ENCODE measurements around the gene PIEZO2.

DNA sequence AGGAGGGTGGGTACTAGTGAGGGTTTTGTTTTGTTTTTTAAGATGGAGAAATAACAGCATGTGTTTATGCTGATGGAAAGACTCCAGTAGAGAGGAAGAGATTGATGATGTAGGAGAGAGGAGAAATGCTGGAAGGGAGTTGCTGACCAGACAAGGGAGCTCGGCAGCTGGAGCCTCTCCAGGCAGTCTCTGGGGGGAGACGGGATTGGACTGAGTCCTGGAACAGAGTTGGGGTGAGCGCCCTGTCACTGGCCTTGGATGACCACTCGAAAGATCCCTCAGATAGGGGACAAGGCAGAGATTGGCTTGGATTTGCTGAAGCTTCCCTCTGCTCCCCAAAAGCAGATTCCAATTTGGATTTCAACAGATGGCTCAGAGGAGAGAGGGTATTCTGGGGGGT lies 425.9 kb downstream of the PIEZO2 start:
- TF ChIP-seq, protein P1, sequence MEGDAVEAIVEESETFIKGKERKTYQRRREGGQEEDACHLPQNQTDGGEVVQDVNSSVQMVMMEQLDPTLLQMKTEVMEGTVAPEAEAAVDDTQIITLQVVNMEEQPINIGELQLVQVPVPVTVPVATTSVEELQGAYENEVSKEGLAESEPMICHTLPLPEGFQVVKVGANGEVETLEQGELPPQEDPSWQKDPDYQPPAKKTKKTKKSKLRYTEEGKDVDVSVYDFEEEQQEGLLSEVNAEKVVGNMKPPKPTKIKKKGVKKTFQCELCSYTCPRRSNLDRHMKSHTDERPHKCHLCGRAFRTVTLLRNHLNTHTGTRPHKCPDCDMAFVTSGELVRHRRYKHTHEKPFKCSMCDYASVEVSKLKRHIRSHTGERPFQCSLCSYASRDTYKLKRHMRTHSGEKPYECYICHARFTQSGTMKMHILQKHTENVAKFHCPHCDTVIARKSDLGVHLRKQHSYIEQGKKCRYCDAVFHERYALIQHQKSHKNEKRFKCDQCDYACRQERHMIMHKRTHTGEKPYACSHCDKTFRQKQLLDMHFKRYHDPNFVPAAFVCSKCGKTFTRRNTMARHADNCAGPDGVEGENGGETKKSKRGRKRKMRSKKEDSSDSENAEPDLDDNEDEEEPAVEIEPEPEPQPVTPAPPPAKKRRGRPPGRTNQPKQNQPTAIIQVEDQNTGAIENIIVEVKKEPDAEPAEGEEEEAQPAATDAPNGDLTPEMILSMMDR (IDR thresholded peaks at IDR 0.05) = no peak
- TF ChIP-seq ZFX (IDR thresholded peaks at IDR 0.05; ENCODE audit: borderline replicate concordance) = no peak
